ENCODE measurements around the gene CLDN20. TPM values are rescaled to one million over a fixed set of nuclear protein-coding genes. Genes with fewer than 3 reads are reported as not detected.

Gene CLDN20
- total RNA-seq, 2 experiments from 2014 or later = not detected

DNA sequence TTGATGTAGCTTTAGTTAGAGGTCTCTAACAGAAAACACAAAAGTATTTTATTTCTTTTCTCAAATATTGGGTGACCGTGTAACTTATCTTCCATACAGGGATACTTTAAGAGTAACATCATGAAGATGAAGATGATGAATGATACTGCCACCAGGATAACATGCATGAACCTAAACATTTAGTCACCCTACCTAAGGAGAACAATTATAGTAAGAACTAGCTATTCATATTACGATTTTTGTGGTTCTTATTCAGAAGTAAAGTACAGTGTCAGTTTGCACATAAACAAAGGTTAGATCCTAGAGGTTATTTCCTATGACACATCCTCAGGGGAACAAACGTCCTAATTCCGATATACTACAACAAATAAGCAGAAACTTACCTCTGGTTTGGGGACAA lies 21.0 kb downstream of the CLDN20 start:
- Mint-ChIP-seq H3K27ac (no peak overlapping the region), H3K4me1 (ENCODE audit: low read depth) (peaks cover 4% of the 10 kb centered on the region), H3K27me3 (no peaks in the 10 kb centered on the region), H3K36me3 (ENCODE audit: low read depth) (peaks cover 47% of the 10 kb centered on the region), H3K4me3 (no peak overlapping the region), H3K9me3 (no peaks in the 10 kb centered on the region)
- intact Hi-C loops (cut with micrococcal nuclease) = no loop called here
- DNase-seq = no peak
- CTCF ChIA-PET = interaction anchor here (2.4 kb wide), 1 partner anchor 16 kb away, joined by 6 read pairs; no protein-coding TSS in a partner anchor
- POLR2A ChIA-PET = no interaction called here
- TF ChIP-seq, protein P1, sequence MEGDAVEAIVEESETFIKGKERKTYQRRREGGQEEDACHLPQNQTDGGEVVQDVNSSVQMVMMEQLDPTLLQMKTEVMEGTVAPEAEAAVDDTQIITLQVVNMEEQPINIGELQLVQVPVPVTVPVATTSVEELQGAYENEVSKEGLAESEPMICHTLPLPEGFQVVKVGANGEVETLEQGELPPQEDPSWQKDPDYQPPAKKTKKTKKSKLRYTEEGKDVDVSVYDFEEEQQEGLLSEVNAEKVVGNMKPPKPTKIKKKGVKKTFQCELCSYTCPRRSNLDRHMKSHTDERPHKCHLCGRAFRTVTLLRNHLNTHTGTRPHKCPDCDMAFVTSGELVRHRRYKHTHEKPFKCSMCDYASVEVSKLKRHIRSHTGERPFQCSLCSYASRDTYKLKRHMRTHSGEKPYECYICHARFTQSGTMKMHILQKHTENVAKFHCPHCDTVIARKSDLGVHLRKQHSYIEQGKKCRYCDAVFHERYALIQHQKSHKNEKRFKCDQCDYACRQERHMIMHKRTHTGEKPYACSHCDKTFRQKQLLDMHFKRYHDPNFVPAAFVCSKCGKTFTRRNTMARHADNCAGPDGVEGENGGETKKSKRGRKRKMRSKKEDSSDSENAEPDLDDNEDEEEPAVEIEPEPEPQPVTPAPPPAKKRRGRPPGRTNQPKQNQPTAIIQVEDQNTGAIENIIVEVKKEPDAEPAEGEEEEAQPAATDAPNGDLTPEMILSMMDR (IDR thresholded peaks at IDR 0.05) = no peak
- ATAC-seq = no peak

DNA sequence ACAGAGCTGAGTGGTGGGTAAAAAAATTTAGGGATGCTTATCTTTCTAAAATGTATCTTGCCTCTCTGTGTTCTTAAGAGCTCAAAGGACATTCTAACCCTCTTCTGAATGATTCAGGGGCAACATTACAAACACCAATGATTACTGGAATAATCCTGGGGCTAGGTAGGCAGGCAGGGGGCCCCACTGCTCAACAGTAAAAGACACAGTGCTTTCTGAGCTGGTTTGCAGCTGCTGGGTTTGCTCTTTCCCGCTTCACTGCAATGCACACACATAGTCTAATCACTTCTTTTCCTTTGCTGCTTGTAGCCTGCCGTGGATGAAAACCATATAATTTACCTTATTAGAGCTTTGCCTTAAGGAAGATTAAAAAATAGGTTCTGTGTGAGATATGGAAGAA lies 23.9 kb downstream of the CLDN20 start:
- no peaks in the 10 kb centered on the region for H3K27me3 Mint-ChIP-seq
- H3K27ac Mint-ChIP-seq = no peak overlapping the region
- intact Hi-C loops (cut with micrococcal nuclease) = no loop called here
- peaks cover 5% of the 10 kb centered on the region for H3K4me1 Mint-ChIP-seq (ENCODE audit: low read depth)
- DNase-seq = no peak
- no peaks in the 10 kb centered on the region for H3K9me3 Mint-ChIP-seq
- CTCF ChIA-PET = interaction anchor here (0.8 to 1.2 kb wide), 4 partner anchors 26 to 360 kb away, joined by 3 to 4 read pairs (median 3); no protein-coding TSS in a partner anchor
- TF ChIP-seq, protein P1 (IDR thresholded peaks at IDR 0.05) = no peak
- ATAC-seq = no peak
- peaks cover 53% of the 10 kb centered on the region for H3K36me3 Mint-ChIP-seq (ENCODE audit: low read depth)
- no peak overlapping the region for H3K4me3 Mint-ChIP-seq
- POLR2A ChIA-PET = interaction anchor here (1.5 kb wide), 1 partner anchor 26 kb away, joined by 5 read pairs; no protein-coding TSS in a partner anchor

DNA sequence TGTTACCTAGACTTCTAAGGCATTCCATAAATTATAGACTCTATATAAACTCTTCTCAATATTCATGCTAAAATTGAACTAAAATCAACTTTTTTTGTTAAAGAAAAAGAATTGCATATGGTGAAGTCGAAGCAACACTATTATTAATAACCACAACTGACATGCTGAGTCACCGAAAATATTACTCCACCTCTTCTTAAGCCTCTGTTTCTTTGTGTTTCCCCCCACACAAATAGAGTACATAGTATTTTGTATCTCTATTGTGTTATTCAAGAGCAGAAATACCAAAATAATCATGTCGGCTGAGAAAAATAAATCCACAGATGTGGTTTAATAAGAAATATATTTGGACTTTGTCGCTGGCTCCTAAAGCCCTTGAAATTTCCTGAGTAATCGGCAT lies 26.7 kb downstream of the CLDN20 start:
- H3K36me3 Mint-ChIP-seq (ENCODE audit: low read depth) = peaks cover 53% of the 10 kb centered on the region
- ATAC-seq = no peak
- TF ChIP-seq, protein P1 (IDR thresholded peaks at IDR 0.05) = no peak
- H3K27ac Mint-ChIP-seq = no peak overlapping the region
- DNase-seq = no peak
- H3K27me3 Mint-ChIP-seq = no peaks in the 10 kb centered on the region
- no peak overlapping the region for H3K4me3 Mint-ChIP-seq
- intact Hi-C loops (cut with micrococcal nuclease) = no loop called here
- no peaks in the 10 kb centered on the region for H3K9me3 Mint-ChIP-seq
- ChIA-PET POLR2A (no interaction called here), CTCF (interaction anchor here (1.2 kb wide), 1 partner anchor 10 kb away, joined by 3 read pairs; no protein-coding TSS in a partner anchor)
- H3K4me1 Mint-ChIP-seq (ENCODE audit: low read depth) = peaks cover 5% of the 10 kb centered on the region

DNA sequence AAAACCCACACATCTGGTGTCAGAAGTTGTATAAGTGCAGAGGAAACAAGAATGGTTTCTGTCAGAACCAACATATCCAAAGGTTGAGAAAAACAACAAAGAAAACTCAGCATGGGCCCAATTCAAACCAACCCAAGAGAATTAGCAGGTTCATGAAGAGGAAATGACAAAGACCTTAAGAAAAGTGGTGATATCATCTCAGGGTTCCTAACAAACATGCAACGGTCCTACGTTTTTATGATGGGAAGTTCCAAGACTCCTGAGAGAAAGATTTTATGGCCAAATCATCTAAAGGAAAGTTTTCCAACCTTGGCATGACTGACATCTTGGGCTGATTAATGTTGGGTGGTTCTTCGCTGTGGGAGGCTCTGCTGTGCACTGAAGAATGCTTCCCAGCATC lies 27.5 kb downstream of the CLDN20 start:
- no peaks in the 10 kb centered on the region for H3K9me3 Mint-ChIP-seq
- ATAC-seq (no peak), DNase-seq (no peak)
- peaks cover 52% of the 10 kb centered on the region for H3K36me3 Mint-ChIP-seq (ENCODE audit: low read depth)
- H3K4me1 Mint-ChIP-seq (ENCODE audit: low read depth) = peaks cover 5% of the 10 kb centered on the region
- no peak overlapping the region for H3K4me3 Mint-ChIP-seq
- TF ChIP-seq, protein P1 (IDR thresholded peaks at IDR 0.05) = no peak
- H3K27me3 Mint-ChIP-seq = no peaks in the 10 kb centered on the region
- ChIA-PET POLR2A (no interaction called here), CTCF (interaction anchor here (0.6 to 1.2 kb wide), 2 partner anchors 10 to 24 kb away, joined by 3 read pairs; no protein-coding TSS in a partner anchor)
- H3K27ac Mint-ChIP-seq = no peak overlapping the region
- intact Hi-C loops (cut with micrococcal nuclease) = no loop called here

DNA sequence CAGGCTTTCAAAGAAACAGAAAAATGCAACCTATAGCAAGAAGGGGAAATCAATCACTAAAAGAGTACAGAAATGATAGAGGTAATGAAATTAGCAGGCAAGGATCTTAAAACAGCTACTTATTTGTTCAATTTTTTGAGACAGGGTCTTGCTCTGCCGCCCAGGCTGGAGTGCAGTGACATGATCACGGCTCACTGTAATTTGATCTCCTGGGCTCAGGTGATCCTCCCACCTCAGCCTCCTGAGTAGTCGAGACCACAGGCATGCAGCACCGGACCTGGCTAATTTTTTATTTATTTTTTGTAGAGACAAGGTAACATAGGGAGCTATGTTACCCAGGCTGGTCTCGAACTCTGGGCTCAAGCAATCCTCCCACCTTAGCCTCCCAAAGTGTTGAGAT lies 28.9 kb downstream of the CLDN20 start:
- CTCF ChIA-PET = interaction anchor here (1.0 to 1.3 kb wide), 2 partner anchors 20 to 115 kb away, joined by 3 to 4 read pairs; no protein-coding TSS in a partner anchor
- POLR2A ChIA-PET = no interaction called here
- Mint-ChIP-seq H3K36me3 (ENCODE audit: low read depth) (peaks cover 60% of the 10 kb centered on the region), H3K4me1 (ENCODE audit: low read depth) (peaks cover 11% of the 10 kb centered on the region), H3K9me3 (no peaks in the 10 kb centered on the region), H3K4me3 (no peak overlapping the region), H3K27me3 (no peaks in the 10 kb centered on the region), H3K27ac (no peak overlapping the region)
- ATAC-seq (no peak), DNase-seq (no peak)
- intact Hi-C loops (cut with micrococcal nuclease) = no loop called here
- TF ChIP-seq, protein P1 (IDR thresholded peaks at IDR 0.05) = no peak
